ENCODE data around the gene HK1.
"Not testable (repeated sequence)": the region's sequence is repeated elsewhere in the genome, so short reads cannot be mapped to it uniquely, and the experiment has no call there.

The HK1 gene

DNA sequence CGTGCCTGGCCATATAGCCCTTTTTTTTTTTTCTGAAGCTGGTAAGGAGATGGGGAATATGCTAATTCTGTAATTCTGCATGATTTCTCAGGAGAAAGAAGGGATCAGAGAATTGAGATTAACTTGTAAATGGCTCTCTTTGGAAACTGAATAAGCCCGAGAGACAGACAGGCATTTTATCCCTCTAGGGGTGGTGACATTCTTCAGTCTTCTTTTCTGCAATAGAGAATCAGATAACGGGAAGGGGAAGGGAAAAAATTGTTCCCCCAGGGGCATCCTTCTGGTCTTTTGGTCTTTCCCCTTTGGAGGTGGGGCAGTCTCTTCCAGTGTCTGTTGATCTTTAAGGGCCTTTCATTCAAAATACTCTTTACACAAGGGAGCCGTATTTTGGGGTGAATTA is 34.2 kb downstream of the HK1 start:
- no peak for FAIRE-seq

DNA sequence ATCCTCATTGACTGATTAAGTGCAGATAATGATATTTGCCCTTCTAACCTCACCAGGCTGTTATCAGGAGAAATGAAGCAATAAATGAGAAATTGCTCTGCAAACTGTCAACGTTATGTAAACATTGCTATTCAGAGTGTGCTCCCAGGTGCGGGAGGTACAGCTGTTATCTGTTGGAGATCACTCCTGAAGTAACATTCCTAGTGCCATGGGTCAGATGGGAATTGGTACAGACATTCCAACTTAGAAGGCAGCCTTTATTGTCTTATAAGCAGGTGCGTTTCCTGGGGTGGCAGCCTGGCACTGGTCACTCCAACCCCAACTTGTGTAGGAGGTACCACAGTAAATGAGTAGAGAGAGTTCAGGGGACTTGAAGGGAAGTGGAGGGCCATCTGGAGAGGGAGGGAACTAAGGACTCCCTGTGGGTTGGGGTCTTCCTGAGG is 36.8 kb downstream of the HK1 start:
- no peak for FAIRE-seq

DNA sequence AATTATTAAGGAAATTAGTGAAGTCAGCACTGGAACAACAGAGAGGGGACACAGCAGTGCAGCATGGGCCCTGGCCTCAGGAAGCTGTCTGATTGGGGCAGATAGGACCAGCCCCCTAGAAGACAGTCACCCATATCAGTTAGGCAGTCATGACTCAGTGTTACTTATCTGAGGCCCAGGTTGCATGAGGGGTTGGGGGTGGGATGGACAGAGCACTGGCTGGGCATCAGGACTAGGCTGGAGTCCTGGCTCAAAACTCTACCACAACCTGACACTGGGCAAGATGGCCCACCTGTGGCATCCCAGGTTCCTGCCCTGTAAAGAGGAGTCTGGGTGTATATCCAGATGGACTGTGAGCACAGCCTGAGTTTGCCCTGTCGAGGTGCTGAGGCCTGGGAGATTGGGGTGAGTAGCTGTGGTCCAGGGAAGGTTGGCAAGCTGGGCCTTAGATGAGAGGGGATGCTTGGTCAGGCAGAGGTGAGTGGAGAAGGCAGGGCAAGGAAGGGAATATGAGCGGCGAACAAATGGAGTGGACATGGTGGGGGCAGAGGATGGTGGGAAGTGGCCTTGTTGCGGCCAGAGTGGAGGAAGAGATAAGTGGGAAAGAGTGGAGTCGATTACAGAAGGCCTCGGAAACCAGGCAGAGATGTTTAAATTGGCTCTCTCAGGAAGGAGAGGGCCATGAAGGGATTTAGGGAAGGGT is 37.5 kb downstream of the HK1 start:
- FAIRE-seq, result no peak

DNA sequence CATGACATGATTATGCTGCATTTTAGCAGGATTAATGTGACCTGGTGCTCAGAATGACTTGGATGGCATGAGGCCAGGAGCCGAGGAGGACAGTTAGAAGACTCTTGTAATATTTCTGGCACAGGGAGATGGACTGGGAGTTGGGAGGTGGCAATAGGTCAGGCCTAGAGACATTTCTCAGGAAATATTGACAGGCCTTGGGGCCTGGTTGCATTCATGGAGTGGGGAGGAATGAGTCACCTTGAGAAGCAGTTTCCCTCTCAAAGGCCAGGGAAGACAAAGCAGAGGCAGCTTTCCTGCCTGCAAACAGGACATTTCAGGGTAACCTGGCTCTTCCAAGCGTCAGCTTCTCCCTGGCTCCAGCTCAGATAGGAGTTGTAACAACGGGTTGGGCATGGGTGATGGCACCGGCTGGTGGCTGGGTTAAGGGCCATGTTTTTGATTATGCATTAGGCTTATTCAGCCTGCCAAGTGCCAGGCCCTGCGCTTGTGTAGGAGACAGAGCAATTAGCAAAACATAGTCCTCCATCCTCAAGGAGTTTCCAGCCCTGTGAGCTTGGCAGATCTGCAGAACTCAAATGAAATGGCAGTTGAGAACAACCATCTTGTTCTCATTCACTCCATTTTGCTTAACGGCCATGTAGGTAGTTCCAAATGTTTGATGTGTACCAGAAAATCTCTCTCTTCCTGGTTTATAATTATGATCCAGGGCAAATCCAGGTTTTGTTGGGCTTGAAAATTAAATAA is 38.2 kb downstream of the HK1 start:
- no peak for FAIRE-seq

DNA sequence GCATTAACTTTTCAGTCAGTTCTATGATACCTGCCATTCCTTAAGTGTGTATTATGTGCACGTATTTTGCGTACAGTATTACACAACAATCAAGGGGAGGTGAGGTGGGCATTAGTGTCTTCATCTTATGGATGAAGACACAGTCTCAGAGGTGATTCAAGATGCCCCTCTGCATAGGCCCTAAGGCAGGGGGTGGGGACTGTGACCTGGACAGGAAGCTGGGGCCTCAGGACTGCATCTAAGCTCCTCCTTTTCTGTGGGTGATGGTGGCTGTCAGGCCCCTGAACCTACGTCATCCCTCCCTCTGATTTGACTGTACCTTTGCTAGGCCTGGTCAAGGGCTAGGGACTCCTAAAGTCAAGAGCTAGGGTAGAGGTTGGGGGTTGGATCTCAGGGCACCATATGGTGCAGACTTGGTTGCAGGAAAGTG is 38.9 kb downstream of the HK1 start:
- FAIRE-seq, result no peak

DNA sequence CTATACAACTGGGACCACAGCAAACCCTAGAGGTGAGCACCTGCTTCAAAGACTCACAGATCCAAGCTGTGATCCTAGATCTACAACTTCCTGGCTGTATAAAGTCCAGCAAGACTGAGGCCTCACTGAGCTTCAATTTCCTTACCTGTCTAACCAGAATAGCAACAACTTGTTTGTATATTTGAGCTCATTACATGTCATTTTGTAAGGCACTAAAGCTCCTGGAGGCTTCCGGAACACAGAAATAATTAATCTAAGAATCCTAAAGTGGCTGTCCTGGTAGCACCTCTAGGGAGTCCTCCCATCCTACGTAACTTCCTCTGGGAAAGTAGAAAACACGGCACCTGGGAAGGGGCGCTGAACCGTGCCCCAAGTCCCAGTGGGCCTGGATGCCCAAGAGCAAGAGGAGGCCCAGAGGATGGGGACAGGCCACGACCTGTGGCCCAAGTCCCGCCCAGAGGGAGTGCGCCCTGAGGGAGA is 39.4 kb downstream of the HK1 start:
- FAIRE-seq, result no peak

DNA sequence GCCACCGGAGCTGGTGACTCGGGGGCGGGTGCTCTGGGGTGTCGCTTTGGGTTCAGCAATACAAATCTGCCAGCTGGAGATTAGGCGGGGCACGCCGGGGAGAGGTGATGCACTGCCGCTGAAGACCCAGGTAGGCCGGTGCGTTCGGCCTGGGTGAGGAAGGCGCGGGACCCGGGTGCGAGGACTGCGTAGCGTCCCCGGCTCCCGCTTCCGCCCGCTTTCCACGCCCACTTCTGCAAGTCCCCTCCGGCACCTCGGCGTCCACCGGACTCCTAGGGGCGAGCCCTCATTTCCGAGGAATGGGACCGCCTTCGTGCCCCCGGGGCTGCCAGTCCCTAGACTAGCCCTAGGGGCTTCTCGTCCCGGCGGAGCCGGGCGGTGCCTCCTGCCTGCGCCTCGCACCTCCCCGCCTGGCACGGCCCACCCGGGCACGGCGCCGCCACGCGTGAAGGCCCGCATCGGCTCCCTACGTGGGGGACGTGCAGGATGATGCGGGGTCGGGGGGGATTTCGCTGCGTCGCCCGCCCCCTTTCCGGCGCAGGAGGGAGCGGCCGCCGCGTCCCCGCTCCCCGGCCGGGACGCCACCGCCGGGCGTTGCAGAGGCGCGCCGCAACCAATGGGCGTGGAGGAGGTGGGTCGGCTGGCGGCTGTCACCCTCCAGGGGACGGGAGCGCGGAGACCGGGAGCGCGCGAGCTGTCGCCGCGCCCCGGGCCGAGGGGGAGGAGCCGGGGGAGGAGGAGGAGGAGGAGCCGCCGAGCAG is 40.0 kb downstream of the HK1 start:
- no peak for FAIRE-seq

DNA sequence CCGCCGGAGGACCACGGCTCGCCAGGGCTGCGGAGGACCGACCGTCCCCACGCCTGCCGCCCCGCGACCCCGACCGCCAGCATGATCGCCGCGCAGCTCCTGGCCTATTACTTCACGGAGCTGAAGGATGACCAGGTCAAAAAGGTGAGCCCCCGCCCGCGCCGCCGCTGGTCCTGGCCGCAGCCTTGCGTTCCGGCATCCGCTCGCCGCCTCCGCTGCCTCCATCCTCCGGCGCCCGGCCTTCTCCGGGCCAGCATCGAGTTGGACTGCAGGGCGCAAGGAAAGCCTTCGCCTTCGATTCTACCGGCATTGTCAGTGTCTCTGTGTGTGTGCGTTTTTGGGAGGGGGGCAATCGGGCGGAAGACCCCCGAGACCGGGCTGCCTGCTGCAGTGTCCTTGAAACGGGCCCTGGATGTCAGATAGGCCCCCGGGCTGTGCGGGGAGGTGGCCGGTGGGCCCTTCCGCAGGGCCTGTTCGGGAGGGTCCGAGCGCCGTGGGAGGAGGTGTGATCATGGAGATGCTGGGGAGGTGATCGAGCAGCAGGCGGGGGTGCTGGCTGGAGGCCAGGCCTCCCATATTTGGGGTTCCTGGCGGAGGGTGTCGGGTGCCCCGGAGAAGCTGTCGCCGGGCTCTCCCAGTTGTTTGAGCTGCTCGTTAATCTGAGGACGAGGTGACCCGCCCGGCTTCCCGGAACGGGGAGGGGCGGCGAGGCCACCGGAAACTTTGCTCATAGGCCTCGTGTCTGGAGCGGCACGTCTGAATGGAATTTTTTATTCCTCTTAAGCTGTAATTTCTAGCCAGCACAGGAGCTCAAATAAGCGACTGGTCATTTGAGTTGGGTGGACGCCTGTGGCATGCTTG is 40.8 kb downstream of the HK1 start:
- FAIRE-seq, result no peak

DNA sequence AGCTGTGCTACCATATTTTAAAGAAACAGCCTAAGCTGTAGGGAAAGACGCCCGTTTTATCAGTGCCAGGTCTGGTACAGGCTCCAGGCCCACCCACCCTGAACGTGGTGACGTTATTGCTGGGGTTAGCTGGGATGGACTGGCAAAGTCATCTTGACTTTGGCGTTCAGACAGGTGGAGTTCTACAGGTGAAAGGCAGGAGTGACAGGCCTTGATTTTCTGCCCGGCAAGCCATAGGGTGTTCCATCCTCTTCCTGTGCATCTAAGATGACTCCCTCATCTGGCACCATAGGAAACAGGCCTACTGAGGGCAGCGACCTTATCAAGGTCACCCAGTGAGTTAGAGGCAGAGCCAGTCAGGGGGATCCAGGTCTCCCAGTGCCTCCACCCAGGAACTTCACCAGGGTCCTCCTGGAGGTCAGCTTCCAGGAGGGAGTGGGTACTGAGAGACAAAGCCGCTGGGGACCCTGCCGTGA is 41.6 kb downstream of the HK1 start:
- FAIRE-seq, result no peak

DNA sequence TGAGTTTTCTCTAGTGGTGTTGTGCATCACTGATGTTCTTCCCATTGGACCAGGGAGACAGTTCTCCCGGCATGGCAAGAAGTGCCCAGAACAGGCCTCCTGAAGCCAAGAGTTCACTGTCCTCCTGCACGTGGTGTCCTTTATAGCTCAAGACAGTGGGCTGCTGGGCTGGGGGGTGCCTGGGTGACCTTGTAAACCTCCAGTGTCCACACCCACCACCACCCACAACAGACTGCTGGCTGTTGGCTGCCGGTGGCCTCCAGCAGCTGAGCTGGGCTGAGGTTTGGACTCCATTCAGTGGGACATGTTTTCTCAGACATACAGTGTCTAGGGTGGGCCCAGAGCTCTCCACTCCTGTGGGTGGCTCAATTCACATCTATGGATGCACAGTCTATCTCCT is 42.2 kb downstream of the HK1 start:
- FAIRE-seq, result no peak

DNA sequence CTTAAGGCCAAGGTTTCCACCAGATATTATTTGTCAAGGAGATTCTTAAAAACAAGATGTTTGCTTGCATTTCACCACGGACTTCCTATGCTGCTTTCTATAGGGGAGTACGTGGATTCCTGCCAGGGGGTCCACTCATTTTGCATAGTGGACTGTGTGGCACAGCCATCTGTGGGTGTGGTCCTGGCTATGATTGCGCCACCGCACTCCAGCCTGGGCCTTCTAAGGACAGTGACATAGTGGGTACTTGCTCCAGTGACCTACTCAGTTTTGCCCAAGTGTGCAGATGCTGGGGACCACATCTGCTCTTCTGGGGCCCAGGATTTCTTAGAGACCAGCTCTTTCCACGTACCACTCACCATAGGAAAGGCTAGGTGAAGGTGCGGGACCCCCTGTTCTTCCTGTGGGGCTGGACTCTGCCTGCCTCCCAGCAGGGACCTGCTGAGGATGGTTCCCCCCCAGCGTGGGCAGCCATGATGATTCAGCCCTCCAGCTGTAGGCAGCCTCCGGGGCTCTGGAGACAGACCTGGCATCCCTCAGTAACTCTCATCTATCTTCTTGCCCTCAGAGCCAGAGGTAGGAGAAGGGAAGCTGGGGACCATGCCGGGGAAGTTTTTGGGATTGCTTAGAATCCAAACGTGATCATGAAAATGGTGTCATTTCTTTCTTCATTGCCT is 42.9 kb downstream of the HK1 start:
- FAIRE-seq, result no peak

DNA sequence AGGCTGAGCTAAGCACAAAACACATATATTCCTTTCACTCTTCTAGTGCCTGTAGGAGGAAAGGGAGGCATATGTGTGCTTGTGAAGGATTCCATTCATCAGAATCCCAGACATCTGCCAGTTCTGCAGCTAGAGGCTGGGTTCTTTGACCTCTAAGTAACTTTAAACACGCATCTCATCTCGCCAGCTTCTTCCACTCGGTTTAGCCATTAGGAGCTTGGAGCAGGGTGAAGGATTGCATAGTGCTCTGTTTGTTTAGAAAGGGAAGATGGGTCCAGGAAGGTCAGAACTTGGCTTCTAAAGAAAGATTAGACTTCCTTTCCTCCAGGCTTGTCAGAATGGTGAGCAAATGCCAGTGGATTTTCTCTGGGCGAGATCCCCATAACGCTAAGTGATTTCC is 43.6 kb downstream of the HK1 start:
- FAIRE-seq, result no peak

DNA sequence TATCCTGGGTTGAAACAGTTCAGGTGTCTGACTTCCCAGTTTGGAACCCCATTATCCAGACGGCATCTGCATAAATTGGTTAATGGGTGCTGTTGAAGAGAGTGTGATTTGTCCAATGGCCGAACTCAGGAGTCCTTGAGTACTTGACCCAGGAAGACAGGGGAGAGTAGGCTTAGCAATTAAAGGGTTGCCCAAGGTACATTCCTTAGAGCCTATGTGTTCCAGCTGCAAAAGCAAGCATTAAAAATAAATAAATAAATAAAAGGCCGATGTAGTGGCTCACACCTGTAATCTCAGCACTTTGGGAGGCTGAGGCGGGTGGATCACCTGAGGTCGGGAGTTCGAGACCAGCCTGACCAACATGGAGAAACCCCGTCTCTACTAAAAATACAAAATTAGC is 44.0 kb downstream of the HK1 start:
- not testable (repeated sequence) for FAIRE-seq

DNA sequence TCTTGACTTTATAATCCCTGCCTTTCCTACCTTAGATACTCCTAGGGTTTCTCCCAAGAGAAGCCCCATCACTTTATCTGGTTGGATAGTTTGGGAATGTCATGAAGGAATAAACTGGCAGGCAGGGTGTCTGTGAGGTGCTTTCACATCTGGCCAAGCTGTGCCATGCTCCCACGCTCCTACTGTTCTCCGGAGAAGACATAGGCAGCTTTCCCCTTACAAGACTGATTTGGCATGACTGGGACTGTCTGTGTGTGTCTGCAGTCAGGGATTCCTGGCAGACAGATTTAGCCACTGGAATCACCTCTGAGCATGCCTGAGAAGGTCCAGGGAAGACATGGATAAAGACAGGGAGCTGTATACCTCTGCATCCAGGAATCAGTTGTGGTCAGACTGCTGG is 45.3 kb downstream of the HK1 start:
- FAIRE-seq, result no peak

DNA sequence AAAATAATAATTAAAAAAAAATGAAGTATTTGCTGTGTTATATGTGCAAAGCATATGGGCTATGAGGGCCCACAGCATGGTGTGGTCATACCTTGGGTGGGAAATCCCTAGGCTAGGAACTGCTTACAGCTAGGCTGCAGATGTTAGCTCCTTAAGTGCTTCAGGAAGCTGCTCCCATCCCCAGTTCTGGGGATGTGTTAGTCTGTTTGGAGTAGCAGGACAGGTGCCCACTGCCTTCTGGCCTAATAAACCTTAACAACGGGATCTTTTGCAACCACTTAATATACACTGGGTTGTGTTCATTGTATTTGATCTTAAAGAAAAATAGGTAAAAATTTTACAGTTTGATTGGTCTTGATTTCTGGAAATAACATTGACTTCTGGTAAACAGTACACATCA is 46.3 kb downstream of the HK1 start:
- no peak for FAIRE-seq

DNA sequence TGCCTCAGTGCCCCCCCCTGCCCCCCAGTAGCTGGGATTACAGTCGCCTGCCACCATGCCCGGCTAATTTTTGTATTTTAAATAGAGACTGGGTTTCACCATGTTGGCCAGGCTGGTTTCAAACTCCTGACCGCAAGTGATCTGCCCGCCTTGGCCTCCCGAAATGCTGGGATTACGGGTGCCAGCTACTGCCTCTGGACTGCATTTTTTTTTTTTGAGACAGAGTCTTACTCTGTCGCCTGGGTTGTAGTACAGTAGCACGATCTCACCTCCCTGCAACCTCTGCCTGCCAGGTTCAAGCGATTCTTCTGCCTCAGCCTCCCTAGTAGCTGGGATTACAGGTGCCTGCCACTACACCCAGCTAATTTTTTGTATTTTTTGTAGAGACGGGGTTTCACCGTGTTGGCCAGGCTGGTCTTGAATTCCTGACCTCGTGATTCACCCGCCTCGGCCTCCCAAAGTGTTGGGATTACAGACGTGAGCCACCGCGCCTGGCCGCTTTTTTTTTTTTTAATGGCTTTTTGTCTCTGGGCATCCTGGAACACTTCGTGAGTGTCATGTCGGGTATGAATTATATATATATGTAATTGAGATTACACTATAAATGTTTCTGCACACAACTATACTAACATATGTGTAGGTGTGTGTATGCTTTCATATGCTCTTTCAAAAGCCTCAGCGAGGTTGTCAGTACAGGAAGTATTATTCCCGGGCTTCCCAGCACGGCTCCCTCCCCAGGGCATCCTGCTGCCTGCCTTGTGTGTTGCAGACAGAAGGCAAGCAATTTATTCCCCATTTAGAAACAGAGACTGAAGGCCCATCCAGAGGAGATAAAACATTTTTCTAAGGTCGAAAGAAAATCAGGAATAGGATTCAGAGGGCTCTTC is 47.6 kb downstream of the HK1 start:
- FAIRE-seq, result not testable (repeated sequence)

DNA sequence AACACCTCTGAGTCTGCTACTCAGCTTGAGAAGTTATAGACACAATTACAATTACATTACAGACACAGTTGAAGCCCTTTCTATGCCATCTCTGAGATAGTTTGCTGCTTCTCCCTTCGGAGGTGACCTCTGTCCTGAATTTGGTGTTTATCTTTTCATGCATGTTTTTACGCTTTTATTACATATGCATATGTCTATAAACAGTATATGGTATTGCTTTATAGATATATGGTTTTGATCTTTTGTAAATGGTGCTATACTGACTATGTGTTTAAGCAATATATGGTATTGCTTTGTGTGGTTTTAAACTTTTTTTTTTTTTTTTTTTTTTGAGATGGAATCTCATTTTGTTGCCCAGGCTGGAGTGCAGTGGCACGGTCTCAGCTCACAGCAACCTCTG is 48.4 kb downstream of the HK1 start:
- no peak for FAIRE-seq

DNA sequence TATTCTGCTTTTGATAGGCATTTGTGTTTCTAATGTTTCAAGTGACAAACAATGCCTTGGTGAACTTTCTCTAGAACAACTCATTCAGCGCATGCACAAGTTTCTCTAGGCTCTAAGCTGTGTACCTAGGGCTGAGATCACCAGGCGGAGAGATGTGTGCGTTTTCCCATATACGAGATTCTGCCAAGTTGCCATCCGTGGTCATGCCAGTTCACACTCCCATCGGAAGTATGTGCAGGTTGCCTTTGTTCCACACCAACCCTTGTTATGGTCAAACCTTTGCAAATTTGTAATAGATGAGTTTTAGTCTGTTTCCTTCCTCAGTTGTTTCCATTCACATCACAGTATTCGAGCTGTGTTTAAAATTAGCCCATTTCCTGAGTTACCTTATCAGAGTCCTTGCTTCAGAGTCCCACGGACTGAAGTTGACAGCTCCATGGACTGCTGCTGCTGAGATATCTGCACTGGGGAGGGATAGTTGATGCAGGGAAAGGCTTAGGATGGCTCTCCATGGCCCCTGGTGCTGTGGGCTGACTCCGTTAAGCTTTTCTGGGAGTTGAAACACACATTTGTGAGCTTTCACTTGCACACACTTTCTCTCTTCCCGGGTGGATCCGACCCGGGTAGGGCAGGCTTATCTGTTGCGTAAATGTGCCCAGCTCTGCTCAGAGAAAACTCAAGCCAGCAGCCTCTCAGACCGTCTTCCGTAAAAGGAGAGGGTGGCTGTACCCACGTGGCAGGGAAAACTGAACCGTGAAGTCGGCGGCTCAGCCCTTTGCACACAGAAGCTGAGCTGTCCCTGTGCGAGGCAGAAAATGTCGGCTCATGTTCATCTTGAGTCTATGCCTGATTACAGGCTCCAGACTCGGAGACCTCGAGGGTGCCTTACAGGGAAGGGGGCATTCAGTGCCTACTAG is 49.4 kb downstream of the HK1 start:
- no peak for FAIRE-seq

DNA sequence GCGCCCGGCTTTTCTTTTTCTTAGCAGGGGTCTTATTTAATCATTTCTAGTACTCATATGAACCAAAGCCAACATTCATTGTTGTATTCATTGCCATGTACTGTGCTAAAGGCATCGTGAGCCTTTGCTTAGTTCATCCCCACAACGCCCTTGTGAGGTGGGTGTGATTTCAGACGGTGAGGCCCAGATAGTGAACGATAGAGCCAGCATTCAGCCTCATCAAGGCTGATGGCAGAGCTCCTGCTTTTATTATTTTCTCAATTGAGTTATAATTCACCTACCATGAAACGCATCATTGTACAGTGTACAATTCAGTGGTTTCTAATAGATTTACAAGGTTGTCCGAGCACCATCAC is 50.1 kb downstream of the HK1 start:
- no peak for FAIRE-seq

DNA sequence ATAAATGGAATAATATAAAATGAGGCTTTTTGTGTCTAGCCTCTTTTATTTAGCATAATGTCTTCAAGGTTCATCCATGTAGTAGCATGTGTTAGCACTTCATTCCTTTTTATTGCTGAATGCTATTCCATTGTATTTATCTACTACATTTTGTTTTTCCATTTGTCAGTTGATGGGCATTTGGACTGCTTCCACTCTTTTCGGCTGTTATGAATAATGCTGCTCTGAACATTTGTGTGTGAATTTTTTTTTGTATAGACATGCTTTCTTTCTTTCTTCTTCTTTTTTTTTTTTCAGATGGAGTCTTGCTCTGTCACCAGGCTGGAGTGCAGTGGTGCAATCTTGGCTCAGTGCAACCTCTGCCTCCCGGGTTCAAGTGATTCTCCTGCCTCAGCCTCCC is 50.6 kb downstream of the HK1 start:
- FAIRE-seq, result not testable (repeated sequence)
